Measurements from ENCODE around the gene IL6R. TPM values are rescaled to one million over a fixed set of nuclear protein-coding genes. Genes with fewer than 3 reads are reported as not detected.
A peak's percentile ranks its signal among the peaks of the same experiment; 100 is the strongest.

IL6R gene
- total and polyA plus RNA-seq, 8 donors: 1.9 to 73.9 (median 21.1) TPM

- peaks cover 22 to 95% (median 88%) of the 10 kb centered on the region in 4 donors for H3K36me3 ChIP-seq
- no peaks in the 10 kb centered on the region for H3K27me3 ChIP-seq
- peak in 1 of 2 donors; percentile 50 for DNase-seq
- H3K9me3 ChIP-seq: no peaks in the 10 kb centered on the region
- no peak overlapping the region for H3K4me3 ChIP-seq
- H3K4me1 ChIP-seq: peaks cover 0 to 37% (median 18%) of the 10 kb centered on the region in 4 donors
- TF ChIP-seq, protein P1, sequence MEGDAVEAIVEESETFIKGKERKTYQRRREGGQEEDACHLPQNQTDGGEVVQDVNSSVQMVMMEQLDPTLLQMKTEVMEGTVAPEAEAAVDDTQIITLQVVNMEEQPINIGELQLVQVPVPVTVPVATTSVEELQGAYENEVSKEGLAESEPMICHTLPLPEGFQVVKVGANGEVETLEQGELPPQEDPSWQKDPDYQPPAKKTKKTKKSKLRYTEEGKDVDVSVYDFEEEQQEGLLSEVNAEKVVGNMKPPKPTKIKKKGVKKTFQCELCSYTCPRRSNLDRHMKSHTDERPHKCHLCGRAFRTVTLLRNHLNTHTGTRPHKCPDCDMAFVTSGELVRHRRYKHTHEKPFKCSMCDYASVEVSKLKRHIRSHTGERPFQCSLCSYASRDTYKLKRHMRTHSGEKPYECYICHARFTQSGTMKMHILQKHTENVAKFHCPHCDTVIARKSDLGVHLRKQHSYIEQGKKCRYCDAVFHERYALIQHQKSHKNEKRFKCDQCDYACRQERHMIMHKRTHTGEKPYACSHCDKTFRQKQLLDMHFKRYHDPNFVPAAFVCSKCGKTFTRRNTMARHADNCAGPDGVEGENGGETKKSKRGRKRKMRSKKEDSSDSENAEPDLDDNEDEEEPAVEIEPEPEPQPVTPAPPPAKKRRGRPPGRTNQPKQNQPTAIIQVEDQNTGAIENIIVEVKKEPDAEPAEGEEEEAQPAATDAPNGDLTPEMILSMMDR (IDR thresholded peaks at IDR 0.05): no peak
- TF ChIP-seq POLR2A (IDR thresholded peaks at IDR 0.05) (no peak), EP300 (IDR thresholded peaks at IDR 0.05) (no peak), POLR2AphosphoS5 (IDR thresholded peaks at IDR 0.05) (no peak)
- WGBS, 5 donors: 68 to 78% (median 77%) methylated on average over 7 of the region's 7 CpGs
- H3K27ac ChIP-seq: peak overlapping the region in 1 of 5 donors; percentile 2
- intact Hi-C loops (cut with DNase I; ENCODE audit: low total_unique reads): no loop called here
These were observed 43.2 kb downstream of the IL6R start for GRCh38 chr1:154448331-154448811.

GRCh38 chr1:154453161-154453560 is 48.0 kb downstream of the IL6R start:
- H3K9me3 ChIP-seq: no peaks in the 10 kb centered on the region
- 85 to 94% (median 90%) methylated on average over 5 of the region's 5 CpGs for WGBS, 5 donors
- TF ChIP-seq POLR2AphosphoS5 (IDR thresholded peaks at IDR 0.05) (no peak), EP300 (IDR thresholded peaks at IDR 0.05) (no peak), POLR2A (IDR thresholded peaks at IDR 0.05) (no peak)
- TF ChIP-seq, protein P1 (IDR thresholded peaks at IDR 0.05): no peak
- peaks cover 0 to 17% (median 8%) of the 10 kb centered on the region in 4 donors for H3K4me1 ChIP-seq
- intact Hi-C loops (cut with DNase I; ENCODE audit: low total_unique reads): no loop called here
- DNase-seq: no peak
- H3K4me3 ChIP-seq: no peak overlapping the region
- H3K27ac ChIP-seq: peak overlapping the region in 2 of 5 donors; percentile 51 to 58
- peaks cover 30 to 98% (median 97%) of the 10 kb centered on the region in 4 donors for H3K36me3 ChIP-seq
- no peaks in the 10 kb centered on the region for H3K27me3 ChIP-seq

DNA sequence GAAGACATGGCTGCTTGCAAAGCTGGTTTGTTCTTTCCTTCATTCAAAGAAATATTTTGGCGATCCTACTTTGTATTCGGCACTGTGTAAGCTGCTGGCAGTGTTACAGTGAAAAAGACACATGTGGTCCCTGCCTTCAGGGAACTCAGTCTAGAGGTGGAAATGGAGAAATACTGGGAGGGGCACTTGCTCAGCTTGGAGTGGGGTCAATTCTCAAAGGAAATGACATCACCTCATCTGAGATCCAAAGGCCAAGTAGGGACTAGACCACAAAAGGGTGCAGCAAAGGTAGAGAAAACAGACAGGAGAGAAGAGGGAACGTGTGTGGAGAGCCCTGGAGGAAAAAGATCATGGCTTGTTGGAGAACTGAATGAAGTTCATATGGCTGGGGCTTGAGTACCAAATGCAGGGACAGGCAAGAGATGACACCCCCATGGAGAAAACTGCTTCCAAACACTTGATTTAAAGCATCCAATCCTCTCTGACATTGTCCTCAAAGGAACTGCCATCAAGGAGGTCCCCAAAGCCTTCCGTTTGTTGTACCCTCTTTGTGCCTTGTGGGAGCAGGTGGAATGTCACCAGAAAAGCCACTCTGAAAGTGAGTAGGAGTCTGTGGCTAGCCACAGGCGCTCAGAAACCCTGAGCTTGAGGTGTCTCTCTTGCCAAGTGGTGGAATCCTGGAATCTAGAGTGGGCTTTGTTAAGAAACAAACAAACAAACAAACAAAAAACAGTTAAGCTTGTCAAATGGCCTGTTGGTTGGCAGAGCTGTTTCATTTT is 48.6 kb downstream of the IL6R start:
- H3K4me3 ChIP-seq: no peak overlapping the region
- WGBS, 5 donors: 60 to 65% (median 63%) methylated on average over 5 of the region's 5 CpGs
- TF ChIP-seq EP300 (IDR thresholded peaks at IDR 0.05): no peak
- intact Hi-C loops (cut with DNase I; ENCODE audit: low total_unique reads): no loop called here
- H3K27me3 ChIP-seq: no peaks in the 10 kb centered on the region
- peak in 1 of 2 donors; percentile 25 for DNase-seq
- peaks cover 0 to 17% (median 8%) of the 10 kb centered on the region in 4 donors for H3K4me1 ChIP-seq
- peaks cover 31 to 98% (median 97%) of the 10 kb centered on the region in 4 donors for H3K36me3 ChIP-seq
- H3K9me3 ChIP-seq: no peaks in the 10 kb centered on the region
- peak overlapping the region in 2 of 5 donors; percentile 51 to 58 for H3K27ac ChIP-seq

GRCh38 chr1:154454386-154455120 is 49.4 kb downstream of the IL6R start:
- WGBS, 5 donors: 83 to 92% (median 88%) methylated on average over 5 of the region's 5 CpGs
- H3K27ac ChIP-seq: peak overlapping the region in 2 of 5 donors; percentile 51 to 58
- H3K36me3 ChIP-seq: peaks cover 34 to 98% (median 94%) of the 10 kb centered on the region in 4 donors

More at GRCh38 chr1:154454386-154455120, 49.4 kb downstream of the IL6R start:
- no peak overlapping the region for H3K4me3 ChIP-seq
- intact Hi-C loops (cut with DNase I; ENCODE audit: low total_unique reads): no loop called here
- TF ChIP-seq, protein P1 (IDR thresholded peaks at IDR 0.05): no peak
- TF ChIP-seq POLR2A (IDR thresholded peaks at IDR 0.05): no peak
- TF ChIP-seq POLR2AphosphoS5 (IDR thresholded peaks at IDR 0.05): no peak
- TF ChIP-seq EP300 (IDR thresholded peaks at IDR 0.05): no peak
- peaks cover 0 to 17% (median 8%) of the 10 kb centered on the region in 4 donors for H3K4me1 ChIP-seq
- no peaks in the 10 kb centered on the region for H3K9me3 ChIP-seq
- H3K27me3 ChIP-seq: no peaks in the 10 kb centered on the region
- DNase-seq: no peak
